GM12891 (cell line): ENCODE data around the gene PRDX5.

ENCODE experiments used
- POLR2A ChIP-seq: IDR thresholded peaks from 2 replicates; pipeline ENCODE4 v1.6.1; 2011; ENCODE audit warnings: low read depth, low read length, control low read depth
- POLR2AphosphoS5 ChIP-seq: IDR thresholded peaks from 2 replicates; pipeline ENCODE4 v1.6.1; 2011; ENCODE audit warnings: low read depth, low read length, control low read depth
- SPI1 ChIP-seq: IDR thresholded peaks from 2 replicates; pipeline ENCODE4 v1.6.1; 2011; ENCODE audit warnings: low read depth, low read length, control low read depth
- TAF1 ChIP-seq: IDR thresholded peaks from 2 replicates; pipeline ENCODE4 v1.6.1; 2011; ENCODE audit warnings: low read depth, low read length, control low read depth

DNA sequence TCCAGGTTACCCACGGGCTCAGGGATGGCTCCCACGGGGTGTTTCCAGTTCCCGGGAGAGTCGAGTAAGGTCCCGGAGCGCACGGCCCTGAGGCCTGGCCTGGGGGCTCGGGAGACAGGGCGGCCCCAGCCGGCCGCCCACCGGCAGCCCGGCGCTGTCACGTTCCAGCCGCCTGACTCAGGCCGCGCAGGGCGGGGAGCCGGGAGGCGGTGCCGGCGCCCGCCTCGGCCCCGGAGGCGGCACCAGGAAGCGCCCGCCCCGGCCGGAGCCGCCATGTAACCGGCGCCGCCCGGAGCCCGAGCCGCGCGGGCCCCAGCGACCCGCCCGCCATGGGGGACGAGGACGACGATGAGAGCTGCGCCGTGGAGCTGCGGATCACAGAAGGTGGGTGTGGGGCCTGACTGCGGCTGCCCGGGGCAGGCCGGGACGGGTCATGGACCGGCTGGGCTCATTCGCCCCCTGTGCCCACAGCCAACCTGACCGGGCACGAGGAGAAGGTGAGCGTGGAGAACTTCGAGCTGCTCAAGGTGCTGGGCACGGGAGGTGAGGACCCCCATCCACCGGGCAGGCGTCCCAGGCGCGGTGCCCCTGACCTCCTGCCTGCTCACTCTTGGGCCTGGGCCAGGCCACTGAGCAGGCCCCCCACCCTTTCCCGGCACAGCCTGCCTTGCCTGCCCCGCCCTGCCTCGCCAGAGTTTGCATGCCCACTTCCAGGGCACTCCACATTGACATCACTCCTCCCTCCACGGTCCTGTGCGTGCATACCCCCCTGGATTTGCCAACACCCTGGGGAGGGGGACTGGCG, 41.2 kb downstream of the PRDX5 start, which contains the start of gene RPS6KA4:
- TF ChIP-seq POLR2A (no peak), POLR2AphosphoS5 (no peak), SPI1 (no peak), TAF1 (no peak)
